ENCODE measurements around the gene HOXC4.
A peak's percentile ranks its signal among the peaks of the same experiment; 100 is the strongest.

HOXC4 gene

GRCh38 chr12:54036620-54037359 lies 16.8 kb upstream of the HOXC4 start:
- CTCF ChIA-PET: interaction anchor here (0.6 to 3.5 kb wide), 8 partner anchors 9 to 178 kb away, joined by 3 to 17 read pairs (median 8); no protein-coding TSS in a partner anchor
- Histone ChIP-seq H3K4me3 (ENCODE audit: low read depth, low read length) (no peak overlapping the region), H3K36me3 (ENCODE audit: control insufficient read depth in 2 of 2, insufficient read depth in 1 of 2, low read length in 2 of 2) (peaks cover 3 to 7% of the 10 kb centered on the region in 2 experiments; a peak in 2 of 3 replicates), H3K4me1 (ENCODE audit: control insufficient read depth, insufficient read depth, low read length) (peaks cover 58% of the 10 kb centered on the region), H3K9me3 (ENCODE audit: control insufficient read depth, insufficient read depth, low read depth, low read length) (no peaks in the 10 kb centered on the region), H3K27ac (ENCODE audit: extremely low read depth, low read depth, low read length) (peak overlapping the region; percentile 100)
- POLR2A ChIA-PET: interaction anchor here (0.5 to 2.3 kb wide), 4 partner anchors 17 to 165 kb away, joined by 3 to 18 read pairs (median 6); partner anchors contain the start of genes HOXC10 and HOXC4
- TF ChIP-seq ZNF335 (tag by site-specific recombination; conservative IDR thresholded peaks at IDR 0.05) (peak; percentile 97), ZNF37A (tag by site-specific recombination; IDR thresholded peaks at IDR 0.05) (no peak), ZNF266 (tag by site-specific recombination; IDR thresholded peaks at IDR 0.05; ENCODE audit: low read depth) (no peak), SETDB1 (IDR thresholded peaks at IDR 0.05; ENCODE audit: insufficient read length, low read length) (no peak), ZNF549 (tag by site-specific recombination; IDR thresholded peaks at IDR 0.05) (no peak), ZNF654 (tag by site-specific recombination; IDR thresholded peaks at IDR 0.05; ENCODE audit: low read depth) (0 out of 2 replicates have a peak, but pooled peaks have one; percentile 4), ZNF791 (tag by site-specific recombination; IDR thresholded peaks at IDR 0.05) (no peak), GLIS1 (tag by site-specific recombination; IDR thresholded peaks at IDR 0.05) (peak; percentile 94), ZNF624 (tag by site-specific recombination; IDR thresholded peaks at IDR 0.05) (no peak), KLF8 (tag by site-specific recombination; IDR thresholded peaks at IDR 0.05) (peak; percentile 71; the same call in 1 of the 2 replicates), PRDM4 (tag by site-specific recombination; IDR thresholded peaks at IDR 0.05) (0 out of 2 replicates have a peak, but pooled peaks have one; percentile 28), ZNF785 (tag by site-specific recombination; IDR thresholded peaks at IDR 0.05) (no peak), TSHZ1 (tag by site-specific recombination; IDR thresholded peaks at IDR 0.05; ENCODE audit: borderline replicate concordance) (no peak), ZNF24 (tag by site-specific recombination; IDR thresholded peaks at IDR 0.05) (peak; percentile 48; the same call in 1 of the 2 replicates), ZSCAN16 (tag by site-specific recombination; IDR thresholded peaks at IDR 0.05) (no peak), ZNF350 (tag by site-specific recombination; IDR thresholded peaks at IDR 0.05) (no peak), KLF16 (tag by site-specific recombination; IDR thresholded peaks at IDR 0.05) (0 out of 2 replicates have a peak, but pooled peaks have one; percentile 15), TCF7L2 (IDR thresholded peaks at IDR 0.05; ENCODE audit: borderline replicate concordance, low read depth, low read length) (no peak), REST (tag by site-specific recombination; IDR thresholded peaks at IDR 0.05) (no peak), ZNF473 (tag by site-specific recombination; IDR thresholded peaks at IDR 0.05) (no peak), ZNF174 (tag by site-specific recombination; IDR thresholded peaks at IDR 0.05) (no peak)
- TF ChIP-seq, protein P1, sequence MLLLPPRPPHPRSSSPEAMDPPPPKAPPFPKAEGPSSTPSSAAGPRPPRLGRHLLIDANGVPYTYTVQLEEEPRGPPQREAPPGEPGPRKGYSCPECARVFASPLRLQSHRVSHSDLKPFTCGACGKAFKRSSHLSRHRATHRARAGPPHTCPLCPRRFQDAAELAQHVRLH (tag by site-specific recombination; IDR thresholded peaks at IDR 0.05): no peak
- TF ChIP-seq, protein P2, sequence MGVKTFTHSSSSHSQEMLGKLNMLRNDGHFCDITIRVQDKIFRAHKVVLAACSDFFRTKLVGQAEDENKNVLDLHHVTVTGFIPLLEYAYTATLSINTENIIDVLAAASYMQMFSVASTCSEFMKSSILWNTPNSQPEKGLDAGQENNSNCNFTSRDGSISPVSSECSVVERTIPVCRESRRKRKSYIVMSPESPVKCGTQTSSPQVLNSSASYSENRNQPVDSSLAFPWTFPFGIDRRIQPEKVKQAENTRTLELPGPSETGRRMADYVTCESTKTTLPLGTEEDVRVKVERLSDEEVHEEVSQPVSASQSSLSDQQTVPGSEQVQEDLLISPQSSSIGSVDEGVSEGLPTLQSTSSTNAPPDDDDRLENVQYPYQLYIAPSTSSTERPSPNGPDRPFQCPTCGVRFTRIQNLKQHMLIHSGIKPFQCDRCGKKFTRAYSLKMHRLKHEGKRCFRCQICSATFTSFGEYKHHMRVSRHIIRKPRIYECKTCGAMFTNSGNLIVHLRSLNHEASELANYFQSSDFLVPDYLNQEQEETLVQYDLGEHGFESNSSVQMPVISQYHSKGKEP (tag by site-specific recombination; IDR thresholded peaks at IDR 0.05): no peak
- TF ChIP-seq, protein P3, sequence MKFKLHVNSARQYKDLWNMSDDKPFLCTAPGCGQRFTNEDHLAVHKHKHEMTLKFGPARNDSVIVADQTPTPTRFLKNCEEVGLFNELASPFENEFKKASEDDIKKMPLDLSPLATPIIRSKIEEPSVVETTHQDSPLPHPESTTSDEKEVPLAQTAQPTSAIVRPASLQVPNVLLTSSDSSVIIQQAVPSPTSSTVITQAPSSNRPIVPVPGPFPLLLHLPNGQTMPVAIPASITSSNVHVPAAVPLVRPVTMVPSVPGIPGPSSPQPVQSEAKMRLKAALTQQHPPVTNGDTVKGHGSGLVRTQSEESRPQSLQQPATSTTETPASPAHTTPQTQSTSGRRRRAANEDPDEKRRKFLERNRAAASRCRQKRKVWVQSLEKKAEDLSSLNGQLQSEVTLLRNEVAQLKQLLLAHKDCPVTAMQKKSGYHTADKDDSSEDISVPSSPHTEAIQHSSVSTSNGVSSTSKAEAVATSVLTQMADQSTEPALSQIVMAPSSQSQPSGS (tag by site-specific recombination; IDR thresholded peaks at IDR 0.05; ENCODE audit: low read depth): no peak

Measured in HEK293 (cell line).